Ovary (tissue), 3 donors: ENCODE data around the gene HIPK2.

Experiments
- CTCF ChIP-seq, 3 donors: fragments of 450-650 bp in 2 of 3; fragments of 200-600 bp in 1 of 3; IDR thresholded peaks; one replicate each; pipeline versions ENCODE4 v1.5.1 to v1.8.0; 2016 to 2022; ENCODE audit warnings: antibody characterized with exemption in 3 of 3, mild to moderate bottlenecking in 1 of 3
- EP300 ChIP-seq: sonication (generic); formaldehyde crosslinking; IDR thresholded peaks from one replicate; pipeline ENCODE4 v1.6.1; 2017; ENCODE audit warnings: antibody characterized with exemption
- POLR2A ChIP-seq: fragments of 450-650 bp; IDR thresholded peaks from one replicate; pipeline ENCODE4 v1.6.1; 2017; ENCODE audit warnings: antibody characterized with exemption, mild to moderate bottlenecking, moderate library complexity
- donor health status: DM: no; HTN: no; CAD: no.

GRCh38 chr7:139596626-139597025 lies 181.2 kb downstream of the HIPK2 start:
- TF ChIP-seq CTCF (IDR thresholded peaks at IDR 0.05) = no peak
- TF ChIP-seq POLR2A = no peak
- no peak for TF ChIP-seq EP300
